ENCODE data around the gene KCNQ5.

DNA sequence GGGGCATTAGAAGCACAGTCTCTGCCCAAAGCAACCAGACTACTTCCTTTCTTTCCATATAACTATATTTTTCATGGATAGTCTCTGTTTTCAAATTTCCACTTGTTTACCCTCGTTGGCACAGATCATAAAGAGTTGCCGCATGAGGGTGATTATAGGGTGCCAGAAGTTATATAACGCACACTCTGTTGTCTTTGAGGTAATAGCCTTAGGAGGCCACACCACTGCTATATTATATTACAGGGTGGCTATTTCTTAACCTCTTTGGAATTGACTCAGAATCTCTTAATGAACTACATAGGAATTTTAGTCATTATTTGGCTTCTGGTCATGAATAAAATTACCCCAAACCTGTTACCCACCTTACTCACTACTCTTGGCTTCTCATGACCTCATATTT is 43.7 kb downstream of the KCNQ5 start:
- TF ChIP-seq, protein P1, sequence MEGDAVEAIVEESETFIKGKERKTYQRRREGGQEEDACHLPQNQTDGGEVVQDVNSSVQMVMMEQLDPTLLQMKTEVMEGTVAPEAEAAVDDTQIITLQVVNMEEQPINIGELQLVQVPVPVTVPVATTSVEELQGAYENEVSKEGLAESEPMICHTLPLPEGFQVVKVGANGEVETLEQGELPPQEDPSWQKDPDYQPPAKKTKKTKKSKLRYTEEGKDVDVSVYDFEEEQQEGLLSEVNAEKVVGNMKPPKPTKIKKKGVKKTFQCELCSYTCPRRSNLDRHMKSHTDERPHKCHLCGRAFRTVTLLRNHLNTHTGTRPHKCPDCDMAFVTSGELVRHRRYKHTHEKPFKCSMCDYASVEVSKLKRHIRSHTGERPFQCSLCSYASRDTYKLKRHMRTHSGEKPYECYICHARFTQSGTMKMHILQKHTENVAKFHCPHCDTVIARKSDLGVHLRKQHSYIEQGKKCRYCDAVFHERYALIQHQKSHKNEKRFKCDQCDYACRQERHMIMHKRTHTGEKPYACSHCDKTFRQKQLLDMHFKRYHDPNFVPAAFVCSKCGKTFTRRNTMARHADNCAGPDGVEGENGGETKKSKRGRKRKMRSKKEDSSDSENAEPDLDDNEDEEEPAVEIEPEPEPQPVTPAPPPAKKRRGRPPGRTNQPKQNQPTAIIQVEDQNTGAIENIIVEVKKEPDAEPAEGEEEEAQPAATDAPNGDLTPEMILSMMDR (IDR thresholded peaks at IDR 0.05) = no peak
- no peak for TF ChIP-seq POLR2A (IDR thresholded peaks at IDR 0.05)
